OCI-LY1 (cell line): Measurements from ENCODE around the gene TRIM56.

Experiments used
- H2AFZ ChIP-seq: fragments of 200-600 bp; sonication (generic), shearing (Covaris generic); 2 replicates; pipeline ENCODE4 v1.6.0; 2014; ENCODE audit warnings: antibody characterized with exemption, mild to moderate bottlenecking, low read length
- H3F3A ChIP-seq: fragments of 200-600 bp; sonication (generic), shearing (Covaris generic); 2 replicates; pipeline ENCODE4 v1.6.0; 2014; ENCODE audit warnings: mild to moderate bottlenecking, antibody characterized with exemption, low read length, moderate library complexity; ENCODE audit not compliant: insufficient read depth
- H3K27ac ChIP-seq: fragments of 200-600 bp; sonication (generic); 2 replicates; pipeline ENCODE4 v1.5.1; 2014; ENCODE audit warnings: low read length, mixed run types, mild to moderate bottlenecking, low read depth; ENCODE audit not compliant: poor library complexity, severe bottlenecking
- H3K27me3 ChIP-seq: fragments of 200-600 bp; sonication (generic); 2 replicates; pipeline ENCODE4 v1.6.0; 2014; ENCODE audit warnings: antibody characterized with exemption, mild to moderate bottlenecking, low read length, moderate library complexity; ENCODE audit not compliant: insufficient read depth
- H3K36me3 ChIP-seq: fragments of 200-600 bp; sonication (generic); 2 replicates; pipeline ENCODE4 v1.6.1; 2014; ENCODE audit warnings: mild to moderate bottlenecking, antibody characterized with exemption, low read length, moderate library complexity, mixed read lengths; ENCODE audit not compliant: insufficient read depth
- H3K4me1 ChIP-seq: fragments of 200-600 bp; sonication (generic); 2 replicates; pipeline ENCODE4 v1.5.1; 2014; ENCODE audit warnings: mild to moderate bottlenecking, low read length, moderate library complexity; ENCODE audit not compliant: insufficient read depth, severe bottlenecking
- H3K4me2 ChIP-seq: fragments of 200-600 bp; sonication (generic), shearing (Covaris generic); 2 replicates; pipeline ENCODE4 v1.6.1; 2014; ENCODE audit warnings: low read length
- H3K4me3 ChIP-seq: fragments of 200-600 bp; sonication (generic); 2 replicates; pipeline ENCODE4 v1.5.1; 2014; ENCODE audit warnings: low read length, low read depth, mild to moderate bottlenecking, mixed read lengths; ENCODE audit not compliant: poor library complexity, severe bottlenecking
- H3K79me2 ChIP-seq: fragments of 200-600 bp; shearing (Covaris generic); 2 replicates; pipeline ENCODE4 v1.6.1; 2016; ENCODE audit warnings: mixed run types, low read length, mixed read lengths; ENCODE audit not compliant: insufficient read depth
- H3K9ac ChIP-seq: fragments of 200-600 bp; sonication (generic), shearing (Covaris generic); 2 replicates; pipeline ENCODE4 v1.6.1; 2014; ENCODE audit warnings: mild to moderate bottlenecking, low read length, mixed read lengths
- H3K9me2 ChIP-seq: fragments of 200-600 bp; sonication (generic), shearing (Covaris generic); 2 replicates; pipeline ENCODE4 v1.6.1; 2014; ENCODE audit warnings: low read depth, mild to moderate bottlenecking, low read length, mixed read lengths
- H3K9me3 ChIP-seq: fragments of 200-600 bp; shearing (Covaris generic); 2 replicates; pipeline ENCODE4 v1.6.1; 2014; ENCODE audit warnings: low read length, mixed read lengths
- H4K20me1 ChIP-seq: fragments of 200-600 bp; sonication (generic), shearing (Covaris generic); 2 replicates; pipeline ENCODE4 v1.6.0; 2016; ENCODE audit warnings: mild to moderate bottlenecking, low read length; ENCODE audit not compliant: insufficient read depth
- CTCF ChIP-seq: fragments of 200-600 bp; sonication (generic), shearing (Covaris generic); IDR thresholded peaks from 2 replicates; pipeline ENCODE4 v1.5.1; 2017; ENCODE audit warnings: mild to moderate bottlenecking, antibody characterized with exemption, low read length, moderate library complexity, mixed read lengths
- EZH2 ChIP-seq: fragments of 200-600 bp; sonication (generic), shearing (Covaris generic); IDR thresholded peaks from 2 replicates; pipeline ENCODE4 v1.8.0; 2017; ENCODE audit warnings: borderline replicate concordance, mixed run types, mild to moderate bottlenecking, antibody characterized with exemption, low read length, moderate library complexity, mixed read lengths

Gene TRIM56

GRCh38 chr7:101108330-101108857, 23.1 kb downstream of the TRIM56 start:
- Histone ChIP-seq H3K4me1 (no peaks in the 10 kb centered on the region), H3K4me3 (no peak overlapping the region), H3K36me3 (no peaks in the 10 kb centered on the region), H3K9ac (no peak overlapping the region), H4K20me1 (no peaks in the 10 kb centered on the region), H2AFZ (no peak overlapping the region), H3K9me3 (no peaks in the 10 kb centered on the region), H3K79me2 (no peaks in the 10 kb centered on the region), H3F3A (no peaks in the 10 kb centered on the region), H3K27me3 (peaks cover 5% of the 10 kb centered on the region; the same call in 1 of the 2 replicates), H3K27ac (no peak overlapping the region), H3K9me2 (no peaks in the 10 kb centered on the region), H3K4me2 (no peak overlapping the region)
- no peak for TF ChIP-seq CTCF
- TF ChIP-seq EZH2: no peak

GRCh38 chr7:101108961-101109360, 23.7 kb downstream of the TRIM56 start:
- no peaks in the 10 kb centered on the region for H3K36me3 ChIP-seq
- no peaks in the 10 kb centered on the region for H4K20me1 ChIP-seq
- H2AFZ ChIP-seq: no peak overlapping the region
- no peak overlapping the region for H3K9ac ChIP-seq
- H3F3A ChIP-seq: no peaks in the 10 kb centered on the region
- no peaks in the 10 kb centered on the region for H3K4me1 ChIP-seq
- H3K4me2 ChIP-seq: no peak overlapping the region
- no peak overlapping the region for H3K27ac ChIP-seq
- no peak overlapping the region for H3K4me3 ChIP-seq
- H3K79me2 ChIP-seq: no peaks in the 10 kb centered on the region
- H3K27me3 ChIP-seq: peaks cover 5% of the 10 kb centered on the region; the same call in 1 of the 2 replicates
- H3K9me2 ChIP-seq: no peaks in the 10 kb centered on the region
- no peak for TF ChIP-seq CTCF
- no peak for TF ChIP-seq EZH2
- no peaks in the 10 kb centered on the region for H3K9me3 ChIP-seq

GRCh38 chr7:101109368-101109767, 24.1 kb downstream of the TRIM56 start:
- Histone ChIP-seq H3K36me3 (no peaks in the 10 kb centered on the region), H3F3A (no peaks in the 10 kb centered on the region), H3K4me3 (no peak overlapping the region), H4K20me1 (no peaks in the 10 kb centered on the region), H2AFZ (no peak overlapping the region), H3K27ac (no peak overlapping the region), H3K79me2 (no peaks in the 10 kb centered on the region), H3K4me1 (no peaks in the 10 kb centered on the region), H3K9me3 (no peaks in the 10 kb centered on the region), H3K27me3 (peaks cover 5% of the 10 kb centered on the region; the same call in 1 of the 2 replicates), H3K9me2 (no peaks in the 10 kb centered on the region), H3K9ac (no peak overlapping the region), H3K4me2 (no peak overlapping the region)
- TF ChIP-seq EZH2: no peak
- no peak for TF ChIP-seq CTCF
